GM18517 (cell line): ENCODE measurements around the gene KRTAP12-4.
"Not testable (repeated sequence)": the region's sequence is repeated elsewhere in the genome, so short reads cannot be mapped to it uniquely, and the experiment has no call there.

Experiments
- ATAC-seq: cut with Tn5 transposase; IDR thresholded peaks from one replicate; pipeline ENCODE4 v1.9.1; 2021; ENCODE audit warnings: mild to moderate bottlenecking, moderate library complexity; ENCODE audit not compliant: unreplicated experiment

KRTAP12-4 gene, protein sequence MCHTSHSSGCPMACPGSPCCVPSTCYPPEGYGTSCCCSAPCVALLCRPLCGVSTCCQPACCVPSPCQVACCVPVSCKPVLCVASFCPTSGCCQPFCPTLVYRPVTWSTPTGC

DNA sequence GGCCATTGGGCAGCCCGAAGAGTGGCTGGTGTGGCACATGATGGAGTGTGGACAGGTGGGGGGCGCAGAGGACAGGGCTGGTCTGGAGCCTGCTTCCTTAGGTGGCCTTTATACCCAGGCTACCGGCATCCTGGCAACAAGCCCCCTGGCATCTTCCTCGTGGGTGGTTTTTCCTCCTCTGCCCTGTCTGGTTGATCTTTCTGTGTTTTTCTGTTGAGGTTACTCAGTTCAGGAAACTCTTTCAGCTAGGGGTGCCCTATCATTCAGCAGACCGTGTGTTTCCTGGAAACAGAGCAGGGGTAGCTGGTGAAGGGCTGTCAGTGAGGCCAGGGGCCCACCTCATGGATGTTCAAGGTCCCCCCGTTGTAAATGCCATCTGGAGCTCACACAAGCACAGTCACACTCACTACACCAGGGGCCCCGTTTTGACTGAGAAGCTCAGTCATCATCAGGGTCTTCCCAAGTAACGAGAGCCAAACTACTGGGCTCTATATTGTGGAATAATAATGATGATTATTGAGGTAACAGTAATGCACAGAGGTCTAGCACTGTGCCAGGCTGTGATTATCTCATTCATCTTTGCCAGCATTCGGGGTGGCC is at the start of gene KRTAP12-4:
Gene KRTAP12-4 (minus strand): TSS at position 84 of the 600 bp plus-strand sequence. CDS start 45 bp downstream, at position 39.
- no peak for ATAC-seq

DNA sequence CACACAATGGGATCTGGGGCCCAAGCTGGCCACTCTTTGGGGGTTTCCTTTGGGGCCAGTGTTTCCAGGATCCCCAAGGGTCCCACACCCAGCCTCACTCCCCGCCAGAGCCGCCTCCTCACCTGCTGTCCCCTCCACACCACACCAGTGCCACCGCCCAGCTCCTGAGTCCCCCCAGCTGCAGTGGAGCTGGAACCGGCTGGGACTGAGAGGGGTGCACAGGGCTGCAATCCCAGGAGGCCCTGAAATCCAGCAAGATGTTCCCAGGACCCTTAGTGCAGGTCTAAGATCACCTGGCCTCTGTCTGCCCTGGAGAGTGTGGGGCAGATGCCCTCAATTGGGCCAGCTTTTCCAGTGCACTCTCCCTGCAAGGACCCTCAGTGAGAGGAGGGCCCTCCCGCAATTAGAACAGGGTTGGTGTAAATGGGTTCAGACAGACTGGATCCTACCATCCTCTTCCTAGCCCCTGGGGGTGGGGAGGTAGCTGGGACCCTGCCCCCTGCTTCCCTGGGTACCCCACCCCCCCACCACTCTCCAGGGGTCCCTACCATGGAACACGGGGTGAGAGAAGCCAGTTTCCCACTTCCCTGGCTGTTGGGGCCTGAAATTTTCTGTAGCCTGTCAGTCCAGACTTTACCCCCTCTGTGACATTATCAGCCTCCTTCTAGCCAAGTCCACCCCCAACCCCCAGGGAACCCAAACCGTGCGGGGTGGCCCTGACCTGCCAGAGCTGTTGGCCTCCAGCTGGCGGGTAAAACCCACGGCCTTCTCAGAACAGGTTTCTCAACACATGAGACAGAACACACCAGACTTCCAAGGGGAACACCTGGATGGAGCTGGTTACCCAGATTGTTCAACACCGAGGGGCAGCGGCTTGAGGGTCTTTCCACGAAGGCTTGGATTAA is 49.5 kb upstream of the KRTAP12-4 start:
- ATAC-seq: no peak

DNA sequence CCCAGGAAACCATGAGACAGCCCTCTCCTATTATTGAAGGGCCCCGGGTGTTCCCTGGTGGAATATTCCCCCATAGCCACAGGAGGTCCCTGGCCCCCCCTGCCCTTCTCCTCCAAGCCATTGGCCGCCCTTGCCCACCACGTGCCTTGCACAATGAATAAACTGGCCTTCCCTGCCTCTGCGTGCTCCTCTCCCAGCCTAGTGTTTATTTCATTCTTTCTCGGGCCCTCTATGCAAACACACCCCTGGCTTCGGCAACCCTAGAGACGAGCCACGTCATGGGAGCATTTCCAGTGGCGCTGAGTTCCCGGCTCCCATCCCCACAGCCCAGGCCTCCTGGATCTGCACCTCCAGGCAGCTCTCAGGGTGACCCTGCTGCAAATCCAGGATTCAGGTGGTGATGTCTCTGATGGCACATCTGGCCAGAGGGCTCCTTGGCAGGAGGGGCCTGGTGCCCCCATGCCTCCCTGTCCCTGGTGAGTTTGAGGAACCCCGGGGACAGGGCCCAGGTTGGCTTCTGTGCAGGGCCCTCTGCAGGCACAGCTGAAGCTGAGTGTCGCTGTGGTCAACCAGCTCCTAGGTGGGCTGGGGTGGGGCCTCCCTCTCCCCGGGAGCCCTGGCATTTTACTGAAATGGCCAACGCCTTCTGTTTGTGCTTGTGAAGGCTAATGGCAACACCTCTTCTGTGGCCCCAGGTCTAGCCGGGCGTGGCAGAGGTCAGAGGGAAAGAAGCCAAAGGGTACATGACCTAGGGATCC is 48.7 kb upstream of the KRTAP12-4 start:
- ATAC-seq: no peak

- no peak for ATAC-seq
These were observed 47.9 kb upstream of the KRTAP12-4 start for GRCh38 chr21:44702111-44702972.

GRCh38 chr21:44701541-44701940 is 47.1 kb upstream of the KRTAP12-4 start:
- ATAC-seq: no peak

DNA sequence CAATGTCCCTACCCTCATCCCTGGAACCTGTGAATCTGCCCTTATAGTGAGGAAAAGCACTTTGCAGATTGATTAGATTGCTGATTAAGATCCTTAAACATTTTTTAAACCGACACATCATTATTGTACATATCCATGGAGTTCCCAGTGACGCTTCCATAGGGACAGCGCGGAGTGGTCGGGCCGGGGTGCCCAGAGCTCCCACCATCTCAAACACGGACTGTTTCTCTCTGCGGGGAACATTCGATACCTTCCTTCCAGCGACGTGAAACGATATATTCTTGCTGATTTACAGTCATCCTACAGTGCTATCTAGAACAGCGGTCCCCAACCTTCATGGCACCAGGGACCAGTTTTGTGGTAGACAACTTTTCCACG is 46.6 kb upstream of the KRTAP12-4 start:
- ATAC-seq: no peak

GRCh38 chr21:44700101-44701022 is 45.9 kb upstream of the KRTAP12-4 start:
- ATAC-seq: no peak

DNA sequence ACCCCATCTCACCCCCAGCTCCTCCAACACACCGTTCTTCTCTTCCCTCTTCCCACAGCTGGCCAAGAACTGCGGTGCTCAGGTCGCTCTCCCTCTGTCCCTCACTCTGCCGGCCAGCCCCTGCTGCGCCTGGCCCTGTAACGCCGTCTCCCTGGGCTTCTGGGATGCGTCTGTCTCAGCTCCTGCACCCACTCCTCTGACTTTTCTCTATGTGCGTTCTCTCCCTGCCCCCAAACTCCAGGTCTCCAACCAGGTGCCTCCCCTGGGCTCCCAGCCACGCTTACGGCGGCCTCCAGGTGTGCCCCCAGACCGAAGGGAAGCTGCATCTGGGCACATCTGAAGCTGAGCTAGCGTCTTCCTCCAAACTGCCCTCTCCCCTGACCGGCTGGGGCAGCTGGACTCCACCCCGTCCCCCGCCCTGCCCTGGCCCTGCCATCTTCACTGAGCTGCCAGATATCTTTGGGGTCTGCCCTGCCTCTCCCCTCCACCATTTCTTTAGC is 45.1 kb upstream of the KRTAP12-4 start:
- ATAC-seq: no peak

GRCh38 chr21:44697811-44698734 is 43.6 kb upstream of the KRTAP12-4 start:
- no peak for ATAC-seq

GRCh38 chr21:44697172-44697810 is 42.8 kb upstream of the KRTAP12-4 start, which contains the start of gene KRTAP10-12:
KRTAP10-12 (plus strand) TSS chr21:44697172; CDS start chr21:44697202, 30 bp downstream.
- not testable (repeated sequence) for ATAC-seq

DNA sequence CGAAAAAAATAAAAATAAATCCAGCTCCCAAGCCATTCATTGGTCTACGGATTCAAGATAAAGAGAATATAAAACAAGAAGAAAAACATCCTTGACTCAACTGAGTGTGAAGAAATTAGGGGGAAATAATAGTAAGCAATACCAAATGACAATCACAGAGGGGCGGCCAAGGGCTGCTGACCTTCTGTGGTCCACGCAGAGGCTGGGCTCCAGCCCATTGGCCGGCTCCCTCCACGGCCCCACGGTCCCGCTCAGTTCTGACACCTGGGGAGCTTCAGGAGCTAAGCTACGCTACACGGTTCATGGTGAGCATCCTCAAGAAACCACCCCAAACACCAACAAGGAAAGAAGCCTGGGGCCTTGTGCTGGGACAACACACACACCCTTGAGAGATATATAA is 42.1 kb upstream of the KRTAP12-4 start:
- no peak for ATAC-seq

DNA sequence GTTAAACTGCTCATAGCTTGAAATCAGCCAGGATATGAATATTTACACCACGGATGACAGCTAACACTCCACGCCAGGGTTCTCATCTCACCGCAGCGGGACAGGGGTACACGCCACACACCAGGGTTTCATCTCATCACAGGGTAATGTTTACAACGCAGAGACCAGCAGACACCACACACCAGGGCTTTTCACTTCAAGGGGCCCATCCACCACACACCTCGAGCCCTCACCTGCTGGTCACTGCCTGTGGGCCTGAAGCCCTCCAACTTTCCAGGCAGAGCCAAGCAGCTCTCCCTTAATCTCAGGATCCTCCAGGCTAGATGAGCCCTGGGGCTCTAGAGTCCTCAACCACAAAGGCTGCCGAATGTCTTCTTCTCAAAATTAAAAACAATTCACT is 41.2 kb upstream of the KRTAP12-4 start:
- no peak for ATAC-seq

DNA sequence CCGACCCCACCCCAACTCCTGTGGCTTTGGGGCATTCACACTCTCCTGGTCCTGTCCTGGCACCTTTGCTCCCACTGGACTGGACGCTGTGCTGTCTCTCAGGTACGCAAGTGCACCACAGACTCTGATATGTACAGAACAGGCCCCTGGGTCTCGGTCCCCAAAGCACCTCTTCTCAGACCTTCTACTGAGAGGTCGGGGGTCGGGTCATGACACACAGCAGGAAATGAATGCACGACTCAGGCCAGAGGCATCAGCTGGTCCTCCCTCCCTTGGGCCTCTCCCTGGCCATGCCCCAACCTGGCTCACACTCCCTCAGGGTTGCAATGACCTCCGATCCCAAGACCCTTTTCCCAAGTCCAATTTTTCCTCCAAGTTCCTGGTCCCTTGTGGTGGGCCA is 40.7 kb upstream of the KRTAP12-4 start:
- ATAC-seq: no peak

- ATAC-seq: no peak
These were observed 40.3 kb upstream of the KRTAP12-4 start for GRCh38 chr21:44694776-44695175.

GRCh38 chr21:44692798-44693512 is 38.5 kb upstream of the KRTAP12-4 start:
- ATAC-seq: no peak

DNA sequence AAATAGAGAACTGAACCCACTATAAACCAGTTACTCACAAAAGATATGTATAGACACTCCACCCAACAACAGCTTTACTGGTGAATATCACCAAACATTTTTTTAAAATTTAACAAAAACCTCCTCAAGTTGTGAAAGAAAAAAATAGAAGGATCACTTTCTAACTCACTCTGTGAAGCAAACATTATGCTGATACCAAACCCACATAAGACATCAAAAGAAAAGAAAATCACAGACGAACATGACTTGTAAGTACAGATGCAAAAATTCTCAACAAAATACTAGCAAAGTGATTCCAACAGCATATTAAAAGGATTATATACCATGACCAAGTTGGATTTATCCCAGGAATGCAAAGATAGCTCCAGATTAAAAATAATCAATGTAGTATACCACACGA is 37.2 kb upstream of the KRTAP12-4 start:
- no peak for ATAC-seq

- ATAC-seq: not testable (repeated sequence)
These were observed 35.3 kb upstream of the KRTAP12-4 start for GRCh38 chr21:44689740-44690139.
